ACHN (cell line): ENCODE results near the gene CLSTN2.

Experiments
- DNase-seq: peaks from one replicate; pipeline ENCODE4 v3.0.0-alpha.2; 2015
- in situ Hi-C: cut with HindIII; loops from 2 replicates; pipeline ENCODE4 v1.10.0; 2017; ENCODE audit warnings: low sequenced_read_pairs, low pct_ligation_motif_present, low pct_unique_long_range_greater_than_20kb

CLSTN2 gene

DNA sequence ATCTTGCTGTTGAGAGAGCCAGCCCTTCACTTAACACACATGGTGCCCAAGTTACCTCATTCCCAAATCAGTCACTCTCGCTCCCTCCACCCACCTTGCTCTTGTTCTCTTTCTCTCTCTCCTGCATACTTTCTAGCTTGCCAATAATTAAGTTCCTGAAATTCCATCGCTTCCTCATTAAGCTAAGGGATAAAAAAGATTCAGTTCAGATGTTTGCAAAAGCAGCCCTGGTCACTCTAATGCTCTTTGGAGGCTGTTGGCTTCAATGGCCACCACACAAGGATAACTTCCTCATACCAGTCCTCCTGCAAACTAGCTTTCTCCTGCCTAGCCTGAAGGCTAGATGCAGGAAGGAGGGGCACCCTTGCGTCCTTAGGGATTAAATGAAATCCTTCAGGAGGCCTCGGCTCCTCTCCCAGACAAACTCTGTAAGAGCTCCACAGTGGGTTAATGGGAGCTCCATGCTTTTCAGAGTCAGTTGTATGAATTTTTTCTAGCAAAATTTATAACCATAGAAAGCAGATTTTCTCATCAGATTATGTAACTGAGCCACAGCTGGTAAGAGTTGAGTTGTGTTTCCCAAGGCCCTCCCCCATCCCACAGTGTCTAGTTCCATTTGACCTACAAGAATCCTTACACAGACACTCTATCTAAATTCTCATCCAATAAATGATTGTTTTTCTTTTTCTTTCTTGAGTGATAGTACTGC, 566.2 kb downstream of the CLSTN2 start:
- in situ Hi-C loops = no loop called here
- DNase-seq = no peak

DNA sequence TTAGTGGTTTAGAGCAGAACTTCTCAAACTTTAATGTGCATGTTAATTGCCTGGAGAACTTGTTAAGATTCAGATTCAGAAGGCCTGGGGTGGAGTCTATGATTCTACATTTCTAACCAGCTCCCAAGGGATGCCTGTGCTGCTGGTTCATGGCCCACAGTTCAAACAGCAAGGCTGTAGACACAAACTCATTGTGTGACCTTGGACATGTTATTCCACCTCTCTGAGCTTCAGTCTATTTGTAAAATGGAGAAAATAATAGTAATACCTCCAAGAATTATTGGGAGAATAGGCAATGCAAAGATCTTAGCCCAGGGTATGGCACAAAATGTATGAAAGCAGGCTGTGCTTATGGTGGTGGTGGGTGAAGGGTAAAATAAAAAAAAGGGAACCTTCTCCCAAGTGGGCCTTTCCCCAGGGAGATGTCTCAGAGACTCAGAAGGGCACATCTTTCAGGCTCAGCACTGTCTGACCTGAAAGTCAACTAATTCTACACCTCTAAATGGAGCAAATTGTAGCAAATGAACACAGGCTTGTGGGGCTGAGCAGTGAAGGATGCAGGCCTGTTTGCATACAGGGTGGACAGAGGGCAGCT, 566.9 kb downstream of the CLSTN2 start:
- no peak for DNase-seq
- in situ Hi-C loops = no loop called here

DNA sequence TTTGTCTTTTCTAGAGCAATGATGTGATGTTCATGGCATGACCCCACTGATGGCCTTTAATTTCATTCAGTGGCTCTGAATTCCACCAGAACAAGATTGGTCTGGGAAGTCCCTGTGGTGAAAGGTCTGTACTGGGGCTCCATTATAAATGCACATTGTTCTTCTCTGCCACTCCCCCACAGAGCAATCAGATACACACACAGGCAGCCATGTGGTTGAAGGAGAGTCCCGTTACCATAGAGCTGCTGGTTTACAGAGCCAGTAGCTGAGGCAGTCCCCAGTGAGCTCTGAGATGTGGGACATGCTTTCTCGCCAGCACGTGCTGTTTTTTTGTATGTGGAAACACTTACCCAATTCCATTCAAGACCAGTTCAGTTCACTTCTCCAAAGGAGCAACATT, 570.2 kb downstream of the CLSTN2 start:
- in situ Hi-C loops = no loop called here
- DNase-seq = no peak

DNA sequence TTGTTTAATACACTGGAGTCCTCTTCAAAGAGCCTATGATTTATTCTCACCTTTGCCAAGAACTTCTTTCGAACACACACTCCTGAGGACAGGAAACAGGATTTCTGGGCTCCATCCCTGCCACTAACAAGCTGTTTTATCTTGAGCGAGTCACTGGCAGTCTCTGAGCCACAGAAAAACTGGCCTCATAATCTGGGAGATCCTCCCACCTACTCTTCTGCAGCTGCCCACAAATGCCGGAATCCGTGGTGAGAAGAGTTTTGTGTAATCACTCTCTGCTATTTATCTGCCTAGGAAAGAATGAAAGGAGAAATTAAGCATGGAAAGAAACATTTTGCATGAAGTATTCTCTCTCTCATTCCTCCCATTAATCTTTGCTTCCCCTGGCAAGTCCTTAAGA, 570.9 kb downstream of the CLSTN2 start:
- in situ Hi-C loops = no loop called here
- no peak for DNase-seq

DNA sequence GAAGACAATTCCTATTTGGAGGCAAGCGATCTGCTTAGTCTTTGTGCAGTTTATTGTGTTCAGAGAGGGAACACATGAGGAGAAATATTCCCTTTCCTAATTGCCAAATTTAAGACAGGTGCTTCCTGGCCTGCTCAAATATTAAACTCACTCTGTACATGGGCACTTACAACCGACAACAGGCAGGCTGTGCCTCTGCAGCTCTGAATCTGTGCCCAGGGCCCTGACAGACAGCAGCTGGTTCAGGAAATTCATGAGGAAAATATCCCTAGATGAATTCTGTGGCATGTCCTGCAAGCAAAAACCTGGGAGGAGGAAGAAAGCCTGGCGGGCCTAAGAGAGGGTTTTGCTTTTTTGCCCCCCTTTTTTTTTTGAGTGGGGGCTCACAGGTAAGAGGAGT, 573.6 kb downstream of the CLSTN2 start:
- in situ Hi-C loops = no loop called here
- DNase-seq = no peak

DNA sequence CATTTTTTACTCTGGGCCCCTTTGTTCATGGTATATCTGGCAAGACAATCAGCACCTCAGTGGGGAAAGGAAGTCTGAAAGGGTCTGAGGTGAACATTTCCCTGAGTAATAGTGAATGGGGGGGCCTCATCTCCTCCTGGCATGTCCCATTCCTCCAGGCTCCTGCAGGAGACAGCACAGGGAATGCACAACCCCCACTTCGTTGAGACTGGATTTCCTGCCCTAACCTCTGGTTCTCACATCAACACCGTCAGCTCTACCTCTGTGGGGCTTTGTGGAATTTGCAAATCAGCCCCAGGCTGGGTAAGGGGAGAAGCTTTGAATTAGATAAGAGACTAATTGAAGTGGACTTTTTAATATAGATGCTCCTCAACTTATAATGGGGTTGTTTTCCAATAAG, 574.5 kb downstream of the CLSTN2 start:
- in situ Hi-C loops = no loop called here
- no peak for DNase-seq

DNA sequence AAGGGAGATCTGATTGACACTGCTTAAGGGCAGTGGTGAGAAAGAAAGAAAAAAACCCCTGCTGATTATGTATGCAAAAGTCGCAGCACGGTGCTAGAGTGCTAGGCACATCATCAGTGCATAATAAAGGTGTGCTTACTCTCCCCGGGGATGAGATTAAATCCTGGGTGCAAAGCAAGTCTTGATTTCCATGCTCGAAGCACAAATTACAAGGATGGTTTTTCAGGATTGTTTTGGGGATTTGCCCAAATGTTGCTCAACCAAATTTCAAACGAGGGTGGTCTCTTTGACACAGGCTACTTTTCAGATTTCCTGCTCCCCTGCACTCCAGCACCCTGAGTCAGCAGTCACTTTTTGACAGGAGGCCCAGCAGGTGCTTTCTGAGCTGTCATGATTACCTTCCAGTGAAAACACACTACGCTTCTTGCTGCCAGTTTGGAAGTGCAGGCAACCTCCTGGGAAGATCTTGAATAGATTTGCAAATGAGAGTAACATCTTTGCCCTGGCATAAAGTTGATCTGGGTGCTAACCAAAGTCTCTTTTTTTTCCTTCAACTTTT, 575.4 kb downstream of the CLSTN2 start:
- in situ Hi-C loops = no loop called here
- no peak for DNase-seq

DNA sequence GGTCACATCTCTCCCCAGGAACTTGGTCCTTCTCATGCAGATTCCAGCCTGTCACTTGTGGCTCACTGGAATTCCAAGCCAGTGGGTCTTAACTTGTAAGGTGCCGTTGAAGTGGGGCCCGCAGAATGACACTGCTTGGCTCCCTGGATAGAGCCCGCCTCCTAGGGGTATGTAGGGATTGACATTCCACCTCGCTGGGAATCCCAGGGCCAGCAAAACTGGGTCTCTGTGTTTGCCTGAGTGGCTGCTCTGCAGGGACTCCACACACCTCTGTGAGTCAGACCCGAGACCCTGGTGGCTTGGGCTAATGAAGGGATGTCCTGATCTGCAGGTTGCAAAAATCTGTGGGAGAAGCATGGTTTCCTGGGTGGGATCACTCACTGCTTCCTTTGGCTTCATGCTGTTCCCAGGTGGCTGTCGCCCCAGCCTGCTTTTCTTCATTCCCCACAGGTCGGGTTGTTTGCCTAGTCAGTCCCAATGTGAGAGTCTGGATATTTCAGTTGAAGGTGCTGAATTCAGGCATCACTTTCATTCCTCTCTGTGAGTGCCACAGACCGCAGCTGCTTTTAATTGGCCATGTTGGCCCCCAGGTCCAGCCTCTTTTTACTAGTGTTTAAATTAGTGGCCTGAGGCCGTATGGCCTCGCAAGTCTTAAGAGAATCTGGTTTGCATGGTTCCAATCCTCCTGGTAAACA, 586.9 kb downstream of the CLSTN2 start:
- in situ Hi-C loops = no loop called here

DNA sequence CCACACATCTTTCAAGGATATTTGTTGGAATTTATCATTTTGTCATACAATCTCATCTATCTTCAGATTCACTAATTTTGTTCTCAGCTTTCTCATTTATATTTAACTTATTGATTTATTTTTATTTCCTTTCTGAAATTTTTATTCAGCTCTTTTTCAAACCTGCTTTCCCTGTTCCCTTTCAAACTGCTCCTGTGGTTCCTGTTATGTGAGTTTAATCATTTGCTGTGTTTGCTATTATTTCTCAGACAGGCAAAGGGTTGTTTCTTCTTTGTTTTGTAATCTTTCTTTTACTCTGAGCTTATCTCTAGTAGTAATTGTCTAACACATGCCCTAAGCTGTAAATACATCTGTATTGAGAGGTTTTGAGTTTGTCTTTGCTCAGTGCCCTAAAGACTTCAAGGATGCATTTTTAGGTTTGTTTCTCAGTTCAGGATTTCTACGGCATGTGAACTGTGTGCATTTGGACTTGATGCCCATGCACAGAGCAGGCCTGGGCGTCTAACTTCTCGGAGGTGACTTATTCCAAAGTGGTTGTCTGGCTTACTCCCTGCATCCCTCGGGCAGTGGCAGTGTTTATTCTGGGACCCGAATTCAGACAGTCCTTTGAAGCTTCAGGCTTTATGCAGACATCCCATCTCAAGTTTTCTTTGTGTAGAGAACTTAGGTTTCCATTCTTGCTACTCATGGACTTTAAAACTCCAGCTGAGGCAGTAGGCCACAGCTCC, 587.8 kb downstream of the CLSTN2 start:
- DNase-seq = no peak
- in situ Hi-C loops = no loop called here

More for the DNA sequence above, 586.9 kb downstream of the CLSTN2 start:
- DNase-seq = no peak

DNA sequence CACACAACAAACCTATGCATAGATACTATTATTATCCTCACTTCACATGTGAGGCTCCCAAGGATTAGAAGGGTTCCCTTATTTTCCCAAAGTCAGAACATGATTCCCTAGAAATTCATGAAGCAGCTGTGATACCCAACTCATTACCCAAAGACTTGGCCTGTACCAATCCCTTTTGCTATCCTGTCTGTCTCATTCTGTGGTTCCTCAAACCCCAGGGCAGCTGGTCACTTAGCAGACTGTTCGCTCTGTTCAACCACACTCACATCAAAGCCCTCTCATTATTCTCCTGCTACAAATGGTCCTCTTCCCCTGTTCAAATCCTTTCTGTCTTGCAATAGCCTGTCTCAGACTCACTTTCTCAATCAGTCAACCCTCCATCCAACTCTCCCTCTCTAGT, 588.6 kb downstream of the CLSTN2 start:
- no peak for DNase-seq
- in situ Hi-C loops = no loop called here

DNA sequence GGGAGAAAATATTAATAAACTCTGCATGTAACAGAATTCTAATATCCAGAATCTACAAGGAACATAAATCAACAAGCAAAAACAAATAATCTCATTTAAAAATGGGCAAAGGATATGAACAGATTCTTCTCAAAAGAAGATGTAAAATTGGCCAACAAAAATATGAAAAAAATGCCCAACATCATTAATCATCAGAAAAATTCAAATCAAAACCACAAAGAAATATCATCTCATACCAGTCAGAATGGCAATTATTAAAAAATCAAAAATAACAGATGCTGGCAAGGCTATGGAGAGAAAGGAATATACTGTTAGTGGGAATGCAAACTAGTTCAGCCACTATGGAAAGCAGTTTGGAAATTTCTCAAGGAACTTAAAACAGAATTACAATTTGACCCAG, 592.2 kb downstream of the CLSTN2 start:
- in situ Hi-C loops = no loop called here
- DNase-seq = no peak

DNA sequence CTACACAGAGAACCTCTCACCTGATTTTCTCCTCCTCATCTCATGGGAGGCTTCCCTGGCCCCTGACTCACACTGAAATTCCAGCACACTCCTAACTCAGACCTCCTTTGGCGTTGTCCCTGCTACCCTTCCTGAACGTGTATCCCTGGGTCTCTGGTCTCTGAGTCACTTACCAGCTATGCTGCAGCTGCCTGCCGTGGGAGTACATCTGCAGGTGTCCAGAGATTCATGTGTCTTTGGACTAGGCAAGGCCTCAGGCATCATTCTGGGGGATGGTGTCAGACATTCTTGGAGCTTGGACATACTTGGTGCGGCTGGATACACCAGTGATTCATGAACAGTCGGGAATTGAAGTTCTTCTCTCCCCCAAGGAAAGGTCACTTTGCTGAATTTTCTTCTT, 594.1 kb downstream of the CLSTN2 start:
- in situ Hi-C loops = no loop called here

DNA sequence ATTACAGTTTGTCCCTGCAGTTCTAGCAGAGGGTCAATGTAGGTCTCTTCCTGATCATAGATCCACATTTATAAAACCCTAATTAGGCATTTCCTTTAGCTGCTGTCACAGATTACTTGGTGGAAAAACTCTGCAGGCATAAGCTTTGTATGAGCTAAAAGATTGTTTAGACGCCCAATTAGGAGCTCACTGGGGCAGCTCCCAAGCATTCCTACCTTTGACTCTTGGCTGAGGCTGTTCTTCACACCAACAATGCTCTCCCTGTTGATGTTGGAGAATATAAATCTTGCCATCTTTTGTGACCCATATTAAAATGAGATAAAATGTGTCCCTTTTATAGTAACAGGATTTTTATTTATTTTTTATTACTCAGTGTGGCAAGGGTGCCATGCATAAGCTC, 594.6 kb downstream of the CLSTN2 start:
- in situ Hi-C loops = no loop called here
- no peak for DNase-seq

More for the DNA sequence above, 594.1 kb downstream of the CLSTN2 start:
- DNase-seq = peak; percentile 96

DNA sequence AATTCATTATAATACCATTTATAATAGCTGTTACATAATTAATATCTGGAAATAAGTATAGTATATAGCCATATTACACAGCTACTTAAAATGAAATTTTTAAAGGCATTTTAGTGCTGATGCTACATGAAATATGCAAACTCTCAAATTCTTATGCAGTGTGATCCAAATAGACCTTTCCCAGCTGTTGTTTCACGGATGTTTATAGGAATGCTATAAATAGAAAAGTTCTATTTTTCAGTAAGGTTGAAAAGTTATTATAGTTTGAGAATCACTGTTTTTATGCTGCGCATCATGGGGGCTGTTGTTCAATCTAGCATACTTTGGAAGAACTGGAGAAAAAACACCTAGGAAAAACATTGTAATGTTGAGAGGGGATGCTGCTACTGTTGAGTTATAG, 595.1 kb downstream of the CLSTN2 start:
- in situ Hi-C loops = no loop called here

DNA sequence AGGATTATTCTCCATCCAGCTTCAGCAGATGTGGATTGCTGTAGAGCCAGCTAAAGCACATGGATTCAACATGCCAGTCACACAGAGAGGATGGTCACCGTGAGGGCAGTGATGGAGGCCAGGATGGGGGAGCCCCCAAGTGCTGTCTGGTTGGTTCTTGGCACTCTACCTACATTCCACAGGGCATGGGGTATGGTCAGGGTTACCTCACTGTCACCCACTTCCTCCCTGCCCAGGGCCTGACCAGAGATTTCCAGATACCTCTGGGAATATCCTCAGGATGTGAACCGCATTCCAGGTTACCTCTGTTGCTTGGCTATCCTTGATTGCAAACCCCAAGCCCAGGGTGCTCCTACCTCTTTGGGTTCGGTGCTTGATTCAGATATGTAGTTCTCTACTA, 595.6 kb downstream of the CLSTN2 start:
- DNase-seq = peak; percentile 61
- in situ Hi-C loops = no loop called here

More for the DNA sequence above, 595.1 kb downstream of the CLSTN2 start:
- no peak for DNase-seq

DNA sequence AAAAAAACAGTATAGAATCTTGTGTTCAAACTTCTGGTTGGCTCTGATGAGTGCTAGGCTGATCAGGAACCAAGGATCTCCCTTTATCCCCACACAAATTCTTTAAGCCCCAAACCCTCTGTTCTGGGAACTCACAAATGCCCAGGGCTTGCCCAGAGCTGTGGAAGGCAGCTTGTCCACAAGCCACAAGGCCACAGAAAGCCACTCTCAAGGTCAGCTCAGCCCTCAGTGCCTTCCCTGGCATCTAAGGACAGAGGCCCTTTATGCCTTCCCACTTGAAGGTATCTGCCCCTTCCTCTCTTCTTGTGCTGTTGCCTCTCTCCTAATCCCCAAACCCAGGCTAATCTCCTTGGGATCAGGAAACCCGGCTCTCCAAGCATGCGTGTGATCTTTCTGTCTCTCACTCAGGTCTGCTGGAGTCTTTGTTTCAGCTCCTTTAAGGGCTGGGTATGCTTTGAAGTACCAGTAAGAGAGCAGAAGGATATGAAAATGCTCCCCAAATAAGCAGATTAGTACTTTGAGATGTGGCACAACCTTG, 597.9 kb downstream of the CLSTN2 start:
- in situ Hi-C loops = no loop called here

DNA sequence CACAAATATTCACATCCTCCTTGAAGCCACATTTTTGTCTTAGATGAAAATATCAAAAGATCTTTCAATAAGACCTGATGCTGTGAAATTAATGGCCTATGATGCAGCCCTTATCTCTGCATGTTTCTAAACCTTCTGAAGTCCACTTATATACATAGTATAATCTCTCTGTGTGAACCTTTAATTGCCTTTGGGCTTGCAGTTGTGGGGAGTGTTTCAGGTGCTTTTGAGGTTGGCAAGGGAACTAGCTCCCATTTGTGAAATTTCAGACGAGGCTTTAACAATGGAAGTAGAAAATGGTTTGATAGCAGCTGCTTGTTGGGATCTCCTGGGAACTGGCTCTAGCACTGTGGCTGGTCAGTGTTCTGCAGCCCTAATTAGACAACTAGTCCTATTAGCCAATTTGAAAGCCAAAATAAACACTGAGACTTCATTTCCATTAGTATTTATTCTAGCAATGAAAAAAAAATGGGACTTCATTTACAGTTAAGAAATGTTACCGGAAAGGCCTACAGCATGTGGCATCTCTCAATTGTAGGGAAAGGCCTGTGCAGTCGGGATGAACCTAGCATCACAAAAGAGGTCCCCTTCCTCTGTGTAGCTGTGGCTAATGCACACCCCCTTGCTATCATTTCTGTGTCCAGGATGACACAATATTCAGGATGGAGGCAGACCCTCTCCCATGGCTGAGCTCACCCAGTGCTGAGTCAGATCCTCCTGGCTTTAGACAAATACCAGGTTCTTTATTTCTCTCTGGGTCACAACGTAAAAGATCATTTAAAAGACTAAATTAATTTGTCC, 602.1 kb downstream of the CLSTN2 start:
- in situ Hi-C loops = no loop called here
- DNase-seq = no peak

More for the DNA sequence above, 597.9 kb downstream of the CLSTN2 start:
- DNase-seq = no peak

DNA sequence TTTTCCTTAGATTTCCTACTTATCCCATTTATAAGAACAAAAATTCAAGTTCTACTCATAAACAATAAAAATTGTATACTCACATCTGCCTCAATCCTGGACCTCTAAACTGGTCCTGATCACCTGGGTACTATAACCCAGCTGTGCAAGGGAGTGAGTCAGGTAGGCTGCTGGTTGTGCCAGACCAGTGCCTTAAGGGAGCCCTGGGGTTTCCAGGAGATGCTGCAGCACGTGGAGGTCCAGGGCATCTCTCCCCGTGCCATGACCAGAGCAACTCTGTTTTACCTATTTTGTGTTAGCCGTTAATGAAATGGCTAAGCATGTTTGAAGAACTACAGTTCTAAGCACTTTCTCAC, 602.7 kb downstream of the CLSTN2 start:
- in situ Hi-C loops = no loop called here
- no peak for DNase-seq
